NCI-H187 treated with DMSO at 0.1 percent for 48 hours (cell line): ENCODE measurements around the gene GRIN2B.

ENCODE experiments used
- DNase-seq: peaks from one replicate; lab custom pipeline; 2025; lab: John Stamatoyannopoulos, UW

GRIN2B gene

GRCh38 chr12:13957576-13957975 is 23.8 kb downstream of the GRIN2B start:
- no peak for DNase-seq

- DNase-seq: no peak
These were observed 25.3 kb downstream of the GRIN2B start for GRCh38 chr12:13956060-13956590.

GRCh38 chr12:13952096-13952495 is 29.3 kb downstream of the GRIN2B start:
- DNase-seq: no peak

- no peak for DNase-seq
These were observed 30.9 kb downstream of the GRIN2B start for GRCh38 chr12:13950502-13950901.

GRCh38 chr12:13948621-13949020 is 32.8 kb downstream of the GRIN2B start:
- DNase-seq: no peak

- DNase-seq: no peak
These were observed 34.0 kb downstream of the GRIN2B start for GRCh38 chr12:13947276-13947946.

GRCh38 chr12:13945641-13946040 is 35.8 kb downstream of the GRIN2B start:
- no peak for DNase-seq

- DNase-seq: no peak
These were observed 36.2 kb downstream of the GRIN2B start for GRCh38 chr12:13945236-13945635.

- DNase-seq: no peak
These were observed 38.6 kb downstream of the GRIN2B start for GRCh38 chr12:13942826-13943225.

GRCh38 chr12:13941258-13942249 is 39.8 kb downstream of the GRIN2B start:
- no peak for DNase-seq

- no peak for DNase-seq
These were observed 41.0 kb downstream of the GRIN2B start for GRCh38 chr12:13940335-13940865.

- no peak for DNase-seq
These were observed 43.7 kb downstream of the GRIN2B start for GRCh38 chr12:13937735-13938134.

- no peak for DNase-seq
These were observed 46.2 kb downstream of the GRIN2B start for GRCh38 chr12:13935169-13935568.
